B cell (primary cell): ENCODE measurements around the gene TPCN1. TPM values are rescaled to one million over a fixed set of nuclear protein-coding genes. Genes with fewer than 3 reads are reported as not detected.

Experiments used
- ATAC-seq: fragments of 200-7000 bp; cut with Tn5 transposase; one replicate; pipeline ENCODE4 v1.10.0; 2021; ENCODE audit warnings: low read depth, mild to moderate bottlenecking, moderate number of reproducible peaks, moderate library complexity
- CTCF ChIA-PET: fragments of 350-600 bp; sonication (Branson Sonifier 250); formaldehyde crosslinking; loops from one replicate; lab custom pipeline; 2021; ENCODE audit warnings: antibody characterized with exemption, inconsistent platforms; lab: Charles Lee
- POLR2A ChIA-PET: fragments of 350-600 bp; sonication (Branson Sonifier 250); formaldehyde crosslinking; loops from one replicate; lab custom pipeline; 2021; ENCODE audit warnings: antibody characterized with exemption; lab: Charles Lee
- DNase-seq: peaks from one replicate; pipeline ENCODE4 v3.0.0; 2013
- H2AFZ ChIP-seq: 2 replicates; pipeline ENCODE4 v1.6.1; 2012; ENCODE audit warnings: mild to moderate bottlenecking, low read depth, low read length; ENCODE audit not compliant: insufficient read depth, poor library complexity, severe bottlenecking
- H3K27ac ChIP-seq, 2 donors: 1 replicate in 1 of 2; 2 replicates in 1 of 2; pipeline ENCODE4 v1.5.1; 2012 to 2013; ENCODE audit warnings: low read length in 2 of 2, mild to moderate bottlenecking in 2 of 2, moderate library complexity in 1 of 2
- H3K27me3 ChIP-seq, 4 experiments: fragments of 200-600 bp in 1 of 4; sonication (generic) in 1 of 4; replicated peaks in 1 of 4; 1 replicate in 2 of 4; 2 replicates in 2 of 4; pipeline versions ENCODE4 v1.6.1 to v1.7.0; 2013 to 2016; ENCODE audit warnings: low read length in 3 of 4, mild to moderate bottlenecking in 2 of 4, mixed read lengths in 1 of 4, moderate library complexity in 1 of 4; ENCODE audit not compliant: insufficient read depth in 4 of 4, control insufficient read depth in 3 of 4; ENCODE audit errors: control extremely low read depth in 1 of 4
- H3K36me3 ChIP-seq, 2 experiments: replicated peaks in 1 of 2; 1 replicate in 1 of 2; 2 replicates in 1 of 2; pipeline versions ENCODE4 v1.6.1 to v1.7.1; 2013; ENCODE audit warnings: low read length in 1 of 2; ENCODE audit not compliant: insufficient read depth in 2 of 2, control insufficient read depth in 1 of 2; ENCODE audit errors: control extremely low read depth in 1 of 2, extremely low read depth in 1 of 2
- H3K4me1 ChIP-seq, 2 donors: fragments of 200-600 bp in 1 of 2; sonication (generic) in 1 of 2; 1 replicate in 1 of 2; 2 replicates in 1 of 2; pipeline versions ENCODE4 v1.5.1 to v1.6.1; 2013 to 2017; ENCODE audit warnings: low read length in 2 of 2; ENCODE audit not compliant: control insufficient read depth in 2 of 2, insufficient read depth in 2 of 2
- H3K4me2 ChIP-seq: replicated peaks from 2 replicates; pipeline ENCODE3; 2012; ENCODE audit warnings: mild to moderate bottlenecking, low read depth, low read length; ENCODE audit not compliant: poor library complexity, severe bottlenecking
- H3K4me3 ChIP-seq, 5 experiments: fragments of 200-600 bp in 1 of 5; sonication (generic) in 1 of 5; 1 replicate in 3 of 5; 2 replicates in 2 of 5; pipeline versions ENCODE4 v1.5.1 to v1.7.0; 2011 to 2016; ENCODE audit warnings: low read length in 4 of 5, mild to moderate bottlenecking in 4 of 5, low read depth in 2 of 5, control low read depth in 1 of 5, moderate library complexity in 1 of 5; ENCODE audit not compliant: insufficient read depth in 1 of 5; ENCODE audit errors: control extremely low read depth in 1 of 5, extremely low read depth in 1 of 5
- H3K79me2 ChIP-seq: fragments of 200-600 bp; sonication (generic); one replicate; pipeline ENCODE4 v1.6.0; 2016; ENCODE audit warnings: low read length; ENCODE audit not compliant: control insufficient read depth, insufficient read depth
- H3K9ac ChIP-seq: fragments of 200-600 bp; sonication (generic); 2 replicates; pipeline ENCODE4 v1.6.1; 2017; ENCODE audit warnings: mild to moderate bottlenecking, low read length, moderate library complexity
- H3K9me3 ChIP-seq, 3 donors: one replicate each; pipeline versions ENCODE4 v1.6.1 to v1.7.1; 2013; ENCODE audit warnings: low read length in 2 of 3; ENCODE audit not compliant: control insufficient read depth in 2 of 3, insufficient read depth in 1 of 3; ENCODE audit errors: control extremely low read depth in 1 of 3
- H4K20me1 ChIP-seq: 2 replicates; pipeline ENCODE4 v1.6.0; 2012; ENCODE audit warnings: mild to moderate bottlenecking, low read length; ENCODE audit not compliant: insufficient read depth, control insufficient read depth, poor library complexity, severe bottlenecking
- H3K27ac Mint-ChIP-seq: one replicate; pipeline ENCODE4 v1.8.0; 2021; ENCODE audit warnings: mixed read lengths
- H3K27me3 Mint-ChIP-seq: one replicate; pipeline ENCODE4 v1.8.0; 2021; ENCODE audit warnings: mixed read lengths
- H3K4me1 Mint-ChIP-seq: one replicate; pipeline ENCODE4 v1.8.0; 2021; ENCODE audit warnings: mixed read lengths
- H3K4me3 Mint-ChIP-seq: one replicate; pipeline ENCODE4 v1.8.0; 2021; ENCODE audit warnings: mixed read lengths
- H3K9me3 Mint-ChIP-seq: one replicate; pipeline ENCODE4 v1.8.0; 2022; ENCODE audit warnings: mixed read lengths; ENCODE audit not compliant: insufficient read depth
- CTCF ChIP-seq: fragments of 200-600 bp; IDR thresholded peaks from one replicate; pipeline ENCODE4 v1.8.0; 2022; ENCODE audit warnings: antibody characterized with exemption, mild to moderate bottlenecking
- EZH2 ChIP-seq: IDR thresholded peaks from 2 replicates; pipeline ENCODE4 v1.6.1; 2012; ENCODE audit warnings: borderline replicate concordance, low read depth, mild to moderate bottlenecking, moderate library complexity, low read length; ENCODE audit not compliant: insufficient read depth, poor library complexity, severe bottlenecking
- WGBS: methylation state at CpG from one replicate; pipeline ENCODE4 v1.1.5; 2013; ENCODE audit warnings: missing lambda C conversion rate; ENCODE audit not compliant: insufficient coverage; 5-methylcytosine and 5-hydroxymethylcytosine counted together
- intact Hi-C: fragments of 100-400 bp; cut with micrococcal nuclease; formaldehyde crosslinking; loops from one replicate; pipeline ENCODE4 v1.10.0; 2022
- polyA plus RNA-seq: library from polyadenylated mRNA; depleted of rRNA; stranded (reverse); fragments of >200 nt; gene quantifications from 2 replicates; pipeline ENCODE4 v1.2.3, GENCODE V29; 2012
- total RNA-seq, 2 donors: library from RNA; stranded (reverse); fragments of 120-200 nt in 1 of 2; gene quantifications; 1 replicate in 1 of 2; 2 replicates in 1 of 2; pipeline versions ENCODE4 v1.2.3 to v1.2.4, GENCODE V29; 2013 to 2022

Gene TPCN1
- total and polyA plus RNA-seq, 2 donors (not counting 1 experiment from before 2014, with no cell fraction given) = 80.8 to 258 TPM

GRCh38 chr12:113286712-113287111, 65.4 kb downstream of the TPCN1 start:
- H3K36me3 ChIP-seq = peaks cover 0 to 68% of the 10 kb centered on the region in 2 experiments
- ATAC-seq = no peak

More at GRCh38 chr12:113286712-113287111, 65.4 kb downstream of the TPCN1 start:
- Histone ChIP-seq H3K4me2 (no peak overlapping the region), H3K27me3 (no peaks in the 10 kb centered on the region), H3K9ac (no peak overlapping the region), H4K20me1 (no peaks in the 10 kb centered on the region), H3K4me1 (no peaks in the 10 kb centered on the region), H3K27ac (no peak overlapping the region), H3K9me3 (no peaks in the 10 kb centered on the region), H2AFZ (no peak overlapping the region), H3K79me2 (no peaks in the 10 kb centered on the region), H3K4me3 (no peak overlapping the region)
- ChIA-PET POLR2A (no interaction called here), CTCF (no interaction called here)
- TF ChIP-seq EZH2 (no peak), CTCF (no peak)
- H3K4me1 Mint-ChIP-seq = no peaks in the 10 kb centered on the region
- H3K27me3 Mint-ChIP-seq = no peaks in the 10 kb centered on the region
- H3K9me3 Mint-ChIP-seq = no peaks in the 10 kb centered on the region
- WGBS = 89% methylated on average over 11 of the region's 11 CpGs
- H3K4me3 Mint-ChIP-seq = no peak overlapping the region
- intact Hi-C loops = no loop called here
- no peak overlapping the region for H3K27ac Mint-ChIP-seq
- DNase-seq = no peak
